NB4 (cell line): ENCODE data around the gene RHBDD2.
"Not testable (repeated sequence)": the region's sequence is repeated elsewhere in the genome, so short reads cannot be mapped to it uniquely, and the experiment has no call there.

Experiments used
- DNase-seq: peaks from one replicate; pipeline ENCODE4 v3.0.0; 2010; ENCODE audit warnings: low read depth
- H3K4me3 ChIP-seq: one replicate; pipeline ENCODE4 v1.5.1; 2011; ENCODE audit warnings: mild to moderate bottlenecking, low read depth, low read length, moderate library complexity
- MYC ChIP-seq: IDR thresholded peaks from 2 replicates; pipeline ENCODE4 v1.6.1; 2011; ENCODE audit warnings: low read depth, low read length
- POLR2A ChIP-seq: IDR thresholded peaks from 2 replicates; pipeline ENCODE4 v1.6.1; 2011; ENCODE audit warnings: mild to moderate bottlenecking; ENCODE audit not compliant: insufficient read length; ENCODE audit errors: extremely low read depth
- TF ChIP-seq, protein P1 (sequence below): IDR thresholded peaks from 2 replicates; pipeline ENCODE4 v1.6.1; 2011; ENCODE audit warnings: low read depth, low read length
- TF ChIP-seq, protein P2 (sequence below): IDR thresholded peaks from one replicate; pipeline ENCODE4 v1.5.1; 2012; ENCODE audit warnings: low read depth, low read length

RHBDD2 gene

GRCh38 chr7:75861636-75862035 lies 17.2 kb upstream of the RHBDD2 start:
- TF ChIP-seq POLR2A: no peak
- TF ChIP-seq MYC: no peak
- TF ChIP-seq, protein P1, sequence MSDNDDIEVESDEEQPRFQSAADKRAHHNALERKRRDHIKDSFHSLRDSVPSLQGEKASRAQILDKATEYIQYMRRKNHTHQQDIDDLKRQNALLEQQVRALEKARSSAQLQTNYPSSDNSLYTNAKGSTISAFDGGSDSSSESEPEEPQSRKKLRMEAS: no peak
- TF ChIP-seq, protein P2, sequence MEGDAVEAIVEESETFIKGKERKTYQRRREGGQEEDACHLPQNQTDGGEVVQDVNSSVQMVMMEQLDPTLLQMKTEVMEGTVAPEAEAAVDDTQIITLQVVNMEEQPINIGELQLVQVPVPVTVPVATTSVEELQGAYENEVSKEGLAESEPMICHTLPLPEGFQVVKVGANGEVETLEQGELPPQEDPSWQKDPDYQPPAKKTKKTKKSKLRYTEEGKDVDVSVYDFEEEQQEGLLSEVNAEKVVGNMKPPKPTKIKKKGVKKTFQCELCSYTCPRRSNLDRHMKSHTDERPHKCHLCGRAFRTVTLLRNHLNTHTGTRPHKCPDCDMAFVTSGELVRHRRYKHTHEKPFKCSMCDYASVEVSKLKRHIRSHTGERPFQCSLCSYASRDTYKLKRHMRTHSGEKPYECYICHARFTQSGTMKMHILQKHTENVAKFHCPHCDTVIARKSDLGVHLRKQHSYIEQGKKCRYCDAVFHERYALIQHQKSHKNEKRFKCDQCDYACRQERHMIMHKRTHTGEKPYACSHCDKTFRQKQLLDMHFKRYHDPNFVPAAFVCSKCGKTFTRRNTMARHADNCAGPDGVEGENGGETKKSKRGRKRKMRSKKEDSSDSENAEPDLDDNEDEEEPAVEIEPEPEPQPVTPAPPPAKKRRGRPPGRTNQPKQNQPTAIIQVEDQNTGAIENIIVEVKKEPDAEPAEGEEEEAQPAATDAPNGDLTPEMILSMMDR: no peak
- H3K4me3 ChIP-seq: no peak overlapping the region
- peak; percentile 36 for DNase-seq

- not testable (repeated sequence) for DNase-seq, H3K4me3 ChIP-seq
These were observed 14.6 kb upstream of the RHBDD2 start for GRCh38 chr7:75864251-75864650.

- DNase-seq: no peak
- TF ChIP-seq POLR2A (no peak), MYC (no peak)
- TF ChIP-seq, protein P1: no peak
- TF ChIP-seq, protein P2: no peak
- no peak overlapping the region for H3K4me3 ChIP-seq
These were observed 12.7 kb upstream of the RHBDD2 start for GRCh38 chr7:75866114-75866488.

- no peak overlapping the region for H3K4me3 ChIP-seq
- TF ChIP-seq MYC (peak; percentile 62), POLR2A (no peak)
- TF ChIP-seq, protein P1: no peak; the same call in 1 of the 2 replicates
- TF ChIP-seq, protein P2: peak; percentile 100
- DNase-seq: peak; percentile 86
These were observed 12.1 kb upstream of the RHBDD2 start for GRCh38 chr7:75866489-75867389.

- TF ChIP-seq POLR2A: no peak
- TF ChIP-seq MYC: no peak
- TF ChIP-seq, protein P2: no peak
- TF ChIP-seq, protein P1: no peak
- no peak overlapping the region for H3K4me3 ChIP-seq
- no peak for DNase-seq
These were observed 11.5 kb upstream of the RHBDD2 start for GRCh38 chr7:75867390-75867717.

GRCh38 chr7:75868153-75868552 lies 10.7 kb upstream of the RHBDD2 start:
- no peak overlapping the region for H3K4me3 ChIP-seq
- no peak for DNase-seq
- TF ChIP-seq MYC (no peak), POLR2A (no peak)
- TF ChIP-seq, protein P2: no peak
- TF ChIP-seq, protein P1: no peak
